GM23248 (cell line): Measurements from ENCODE around the gene ZSCAN9. TPM values are rescaled to one million over a fixed set of nuclear protein-coding genes. Genes with fewer than 3 reads are reported as not detected.

Source experiments
- DNase-seq: peaks from one replicate; pipeline ENCODE4 v3.0.0-alpha.2; 2015
- H2AFZ ChIP-seq: fragments of 200-600 bp; sonication (generic); 2 replicates; pipeline ENCODE4 v1.6.1; 2016; ENCODE audit warnings: antibody characterized with exemption
- H3F3A ChIP-seq: fragments of 200-600 bp; sonication (generic); 2 replicates; pipeline ENCODE4 v1.6.1; 2016; ENCODE audit warnings: mild to moderate bottlenecking, antibody characterized with exemption, mixed run types; ENCODE audit not compliant: insufficient read depth
- H3K27ac ChIP-seq: fragments of 200-600 bp; sonication (generic); 2 replicates; pipeline ENCODE4 v1.5.1; 2016; ENCODE audit warnings: mild to moderate bottlenecking
- H3K27me3 ChIP-seq: fragments of 200-600 bp; sonication (generic); replicated peaks from 2 replicates; pipeline ENCODE4 v1.6.1; 2016; ENCODE audit warnings: mild to moderate bottlenecking; ENCODE audit not compliant: insufficient read depth
- H3K36me3 ChIP-seq: fragments of 200-600 bp; sonication (generic); 2 replicates; pipeline ENCODE4 v1.6.1; 2016; ENCODE audit warnings: low read depth, mild to moderate bottlenecking
- H3K4me1 ChIP-seq: fragments of 200-600 bp; sonication (generic); 2 replicates; pipeline ENCODE4 v1.6.1; 2016; ENCODE audit warnings: mild to moderate bottlenecking; ENCODE audit not compliant: insufficient read depth
- H3K4me2 ChIP-seq: fragments of 200-600 bp; sonication (generic); one replicate; pipeline ENCODE4 v1.6.1; 2016; ENCODE audit warnings: mild to moderate bottlenecking; ENCODE audit not compliant: unreplicated experiment
- H3K4me3 ChIP-seq: fragments of 200-600 bp; sonication (generic); 2 replicates; pipeline ENCODE4 v1.5.1; 2016; ENCODE audit warnings: mild to moderate bottlenecking
- H3K79me2 ChIP-seq: fragments of 200-600 bp; sonication (generic); 2 replicates; pipeline ENCODE4 v1.6.1; 2016; ENCODE audit warnings: mild to moderate bottlenecking; ENCODE audit not compliant: insufficient read depth
- H3K9ac ChIP-seq: fragments of 200-600 bp; sonication (generic); 2 replicates; pipeline ENCODE4 v1.6.1; 2016; ENCODE audit warnings: mild to moderate bottlenecking
- H3K9me2 ChIP-seq: fragments of 200-600 bp; sonication (generic); 2 replicates; pipeline ENCODE4 v1.6.1; 2016; ENCODE audit warnings: mixed run types, mild to moderate bottlenecking, moderate library complexity; ENCODE audit not compliant: insufficient read depth
- H3K9me3 ChIP-seq: fragments of 200-600 bp; sonication (generic); one replicate; pipeline ENCODE4 v1.6.1; 2017; ENCODE audit warnings: low read depth
- H4K20me1 ChIP-seq: fragments of 200-600 bp; sonication (generic); 2 replicates; pipeline ENCODE4 v1.6.0; 2016; ENCODE audit not compliant: insufficient read depth
- EZH2 ChIP-seq: fragments of 200-600 bp; sonication (generic); IDR thresholded peaks from 2 replicates; pipeline ENCODE4 v1.6.1; 2018; ENCODE audit warnings: antibody characterized with exemption, mild to moderate bottlenecking; ENCODE audit not compliant: insufficient read depth, poor library complexity, severe bottlenecking
- EZH2phosphoT487 ChIP-seq: fragments of 200-600 bp; sonication (generic); IDR thresholded peaks from 2 replicates; pipeline ENCODE4 v1.6.1; 2018; ENCODE audit warnings: antibody characterized with exemption, moderate library complexity, mild to moderate bottlenecking, low read depth; ENCODE audit not compliant: insufficient read depth
- whole genome bisulfite sequencing, 2 experiments: methylation state at CpG; one replicate each; pipeline ENCODE4 v1.1.6; 2015 to 2017; ENCODE audit warnings: low lambda C conversion rate in 2 of 2, low coverage in 1 of 2; ENCODE audit errors: missing lambda C conversion rate in 2 of 2; 5-methylcytosine and 5-hydroxymethylcytosine counted together
- in situ Hi-C: fragments of 300-500 bp; cut with MboI; formaldehyde crosslinking; loops from 2 replicates; pipeline ENCODE4 v1.15.0; 2020
- polyA plus RNA-seq: library from polyadenylated mRNA; unstranded; fragments of >200 nt; fragmentation: Nextera tagmentation; extraction: Ambion mirVana; gene quantifications from 2 replicates; pipeline ENCODE4 v1.2.1, GENCODE V29; 2016
- total RNA-seq: library from RNA; depleted of rRNA; stranded (reverse); fragments of >200 nt; shearing (Covaris generic); gene quantifications from 2 replicates; pipeline ENCODE4 v1.2.3, GENCODE V29; 2014

The ZSCAN9 gene
- total and polyA plus RNA-seq, 2 experiments from 2014 or later = 5.8 to 7.3 TPM

DNA sequence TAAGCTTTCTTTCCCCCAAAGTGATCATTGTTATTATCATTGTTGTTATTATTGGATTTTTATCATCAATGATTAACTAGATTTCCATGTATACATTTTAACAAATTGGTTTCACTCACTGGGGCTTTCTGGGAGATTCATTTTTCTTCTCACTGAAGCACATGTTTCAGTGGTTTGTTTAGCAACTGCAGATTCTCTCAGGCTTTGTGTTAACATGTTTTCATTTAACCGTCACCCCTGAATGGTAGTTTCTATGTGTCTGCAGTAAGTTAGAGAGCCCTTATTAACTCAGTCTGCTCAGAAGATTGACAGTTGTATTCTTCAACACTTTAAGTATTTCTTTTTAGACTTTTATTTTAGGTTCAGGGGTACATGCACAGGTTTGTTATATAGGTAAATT, 14.6 kb downstream of the ZSCAN9 start:
- WGBS, 2 experiments = 43 to 44% methylated on average over 1 of the region's 1 CpG
- no peak for DNase-seq
- in situ Hi-C loops = no loop called here
- Histone ChIP-seq H2AFZ (no peak overlapping the region), H3K27ac (no peak overlapping the region), H3K9me2 (no peaks in the 10 kb centered on the region), H3K27me3 (no peaks in the 10 kb centered on the region), H3K4me3 (no peak overlapping the region), H3K36me3 (no peaks in the 10 kb centered on the region; the same call in 1 of the 2 replicates), H3K4me2 (no peak overlapping the region), H3K4me1 (no peaks in the 10 kb centered on the region), H3K79me2 (no peaks in the 10 kb centered on the region), H4K20me1 (no peaks in the 10 kb centered on the region), H3F3A (no peaks in the 10 kb centered on the region; the same call in 1 of the 2 replicates), H3K9ac (no peak overlapping the region), H3K9me3 (no peaks in the 10 kb centered on the region)
- no peak for TF ChIP-seq EZH2phosphoT487
- TF ChIP-seq EZH2 = no peak

DNA sequence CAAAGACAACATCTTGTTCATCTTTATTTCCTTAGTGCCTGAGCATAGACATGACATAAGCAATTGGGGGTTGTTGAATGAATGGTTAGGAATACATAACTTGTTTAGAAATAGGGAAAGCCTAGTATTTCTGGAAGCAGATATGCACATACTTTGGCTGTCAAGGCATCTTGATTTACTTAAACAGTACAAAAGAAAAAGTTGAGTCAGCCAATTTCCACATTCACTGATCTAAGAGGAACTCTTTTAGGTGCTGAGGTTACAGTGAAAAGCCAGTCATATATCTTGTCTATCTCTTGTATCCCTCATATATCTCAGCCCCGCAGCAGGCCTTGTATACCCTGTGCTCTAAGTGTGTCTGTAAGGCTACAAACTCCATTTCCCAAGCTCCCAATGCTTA, 15.4 kb downstream of the ZSCAN9 start:
- Histone ChIP-seq H4K20me1 (no peaks in the 10 kb centered on the region), H3K79me2 (no peaks in the 10 kb centered on the region), H3K4me3 (no peak overlapping the region), H3K36me3 (peaks cover 6% of the 10 kb centered on the region; the same call in 1 of the 2 replicates), H3K9me3 (no peaks in the 10 kb centered on the region), H3K27me3 (no peaks in the 10 kb centered on the region), H3K27ac (no peak overlapping the region), H3K4me2 (no peak overlapping the region), H3K9ac (no peak overlapping the region), H3K9me2 (no peaks in the 10 kb centered on the region), H2AFZ (no peak overlapping the region), H3K4me1 (no peaks in the 10 kb centered on the region), H3F3A (no peaks in the 10 kb centered on the region; the same call in 1 of the 2 replicates)
- 90 to 95% methylated on average over 1 of the region's 1 CpG for WGBS, 2 experiments
- in situ Hi-C loops = no loop called here
- DNase-seq = no peak
- TF ChIP-seq EZH2phosphoT487 = no peak
- TF ChIP-seq EZH2 = no peak

DNA sequence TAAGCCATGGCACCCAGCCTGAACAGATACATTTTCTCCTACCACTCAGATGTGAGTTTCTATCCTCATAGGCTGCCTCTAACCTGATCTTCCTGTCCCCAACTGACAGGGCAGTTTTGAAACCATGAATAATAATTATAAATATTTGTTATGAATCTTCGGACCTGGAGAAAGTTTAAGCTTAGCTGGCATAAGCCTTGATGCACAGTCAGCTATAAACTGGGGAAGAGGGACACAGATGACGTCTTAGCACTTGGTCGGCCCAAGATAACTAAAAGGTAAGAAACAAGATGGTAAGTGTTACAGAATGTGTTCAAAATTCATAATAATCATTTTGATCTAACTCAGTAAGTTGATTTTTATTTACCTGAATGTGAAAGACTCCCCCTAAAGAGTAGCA, 18.9 kb downstream of the ZSCAN9 start:
- Histone ChIP-seq H3K9me3 (no peaks in the 10 kb centered on the region), H3K9me2 (no peaks in the 10 kb centered on the region), H3K36me3 (peaks cover 9% of the 10 kb centered on the region; the same call in 1 of the 2 replicates), H4K20me1 (no peaks in the 10 kb centered on the region), H2AFZ (no peak overlapping the region), H3K27ac (no peak overlapping the region), H3K4me2 (no peak overlapping the region), H3K4me1 (no peaks in the 10 kb centered on the region), H3K9ac (no peak overlapping the region), H3F3A (no peaks in the 10 kb centered on the region; the same call in 1 of the 2 replicates), H3K79me2 (no peaks in the 10 kb centered on the region), H3K27me3 (no peaks in the 10 kb centered on the region), H3K4me3 (no peak overlapping the region)
- no peak for TF ChIP-seq EZH2
- no peak for TF ChIP-seq EZH2phosphoT487
- no peak for DNase-seq
- WGBS, 2 experiments = 99 to 100% methylated on average over 3 of the region's 3 CpGs
- in situ Hi-C loops = no loop called here

DNA sequence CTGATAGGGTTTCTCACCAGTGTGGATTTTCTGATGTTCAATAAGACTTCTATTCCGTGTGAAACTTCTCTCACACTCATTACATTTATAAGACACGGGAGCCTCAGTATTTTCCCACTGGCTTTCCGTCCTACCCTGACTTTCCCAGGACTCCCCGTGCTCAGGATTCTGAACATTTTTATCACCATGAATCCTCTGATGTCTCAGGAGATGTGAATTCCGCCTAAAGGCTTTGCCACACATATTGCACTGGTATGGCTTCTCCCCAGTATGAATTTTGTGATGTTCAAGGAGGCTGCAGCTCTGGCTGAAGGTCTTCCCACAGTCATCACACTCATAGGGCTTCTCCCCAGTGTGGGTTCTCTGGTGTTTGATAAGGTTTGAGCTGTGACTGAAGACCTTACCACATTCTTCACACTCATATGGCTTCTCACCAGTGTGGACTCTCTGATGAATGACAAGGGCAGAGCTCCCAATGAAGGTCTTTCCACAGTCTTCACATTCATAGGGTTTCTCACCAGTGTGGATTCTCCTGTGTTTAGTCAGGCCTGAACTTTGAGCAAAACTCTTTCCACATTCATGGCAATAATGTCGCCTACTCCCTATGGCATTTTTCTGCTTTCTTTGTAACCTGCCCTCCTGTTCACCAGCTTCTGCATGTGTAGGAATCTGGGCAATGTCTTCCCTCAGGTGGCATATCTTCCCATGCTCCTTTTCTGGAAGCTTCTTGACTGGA, 20.3 kb downstream of the ZSCAN9 start:
- Histone ChIP-seq H2AFZ (no peak overlapping the region), H3K9me2 (no peaks in the 10 kb centered on the region), H3F3A (no peaks in the 10 kb centered on the region; the same call in 1 of the 2 replicates), H3K79me2 (peaks cover 11% of the 10 kb centered on the region), H3K36me3 (peaks cover 9% of the 10 kb centered on the region; the same call in 1 of the 2 replicates), H3K4me3 (no peak overlapping the region), H3K4me1 (peaks cover 2% of the 10 kb centered on the region; the same call in 1 of the 2 replicates), H3K27ac (no peak overlapping the region), H3K9ac (no peak overlapping the region), H3K9me3 (no peaks in the 10 kb centered on the region), H3K4me2 (no peak overlapping the region), H3K27me3 (no peaks in the 10 kb centered on the region), H4K20me1 (no peaks in the 10 kb centered on the region)
- no peak for DNase-seq
- 93 to 95% methylated on average over 6 of the region's 6 CpGs for WGBS, 2 experiments
- TF ChIP-seq EZH2phosphoT487 = no peak
- in situ Hi-C loops = no loop called here
